Neural progenitor cell (in vitro differentiated cells): ENCODE data around the gene MTFR1L. TPM values are rescaled to one million over a fixed set of nuclear protein-coding genes. Genes with fewer than 3 reads are reported as not detected.

Experiments
- DNase-seq: peaks from one replicate; pipeline ENCODE4 v3.0.0-alpha.2; 2016; ENCODE audit warnings: low spot score
- H2AFZ ChIP-seq: fragments of 200-600 bp; sonication (generic); replicated peaks from 2 replicates; pipeline ENCODE4 v1.6.1; 2016; ENCODE audit warnings: antibody characterized with exemption
- H3F3A ChIP-seq: fragments of 200-600 bp; sonication (generic); 2 replicates; pipeline ENCODE4 v1.6.1; 2016; ENCODE audit warnings: antibody characterized with exemption, low read depth
- H3K27ac ChIP-seq: fragments of 200-600 bp; sonication (generic); 2 replicates; pipeline ENCODE4 v1.5.1; 2016; ENCODE audit warnings: mild to moderate bottlenecking
- H3K27me3 ChIP-seq: fragments of 200-600 bp; sonication (generic); 2 replicates; pipeline ENCODE4 v1.6.1; 2016; ENCODE audit warnings: mild to moderate bottlenecking, moderate library complexity
- H3K36me3 ChIP-seq: fragments of 200-600 bp; sonication (generic); 2 replicates; pipeline ENCODE4 v1.5.1; 2016
- H3K4me1 ChIP-seq: fragments of 200-600 bp; sonication (generic); 2 replicates; pipeline ENCODE4 v1.6.1; 2016; ENCODE audit warnings: mixed run types
- H3K4me2 ChIP-seq: fragments of 200-600 bp; sonication (generic); 2 replicates; pipeline ENCODE4 v1.6.1; 2016
- H3K4me3 ChIP-seq: fragments of 200-600 bp; sonication (generic); 2 replicates; pipeline ENCODE4 v1.5.1; 2016
- H3K79me2 ChIP-seq: fragments of 200-600 bp; sonication (generic); 2 replicates; pipeline ENCODE4 v1.6.1; 2016; ENCODE audit warnings: low read depth
- H3K9ac ChIP-seq: fragments of 200-600 bp; sonication (generic); 2 replicates; pipeline ENCODE4 v1.6.1; 2016
- H3K9me3 ChIP-seq: fragments of 200-600 bp; sonication (generic); 2 replicates; pipeline ENCODE4 v1.5.1; 2016; ENCODE audit warnings: low read depth
- H4K20me1 ChIP-seq: fragments of 200-600 bp; sonication (generic); 2 replicates; pipeline ENCODE4 v1.6.1; 2016; ENCODE audit warnings: low read depth
- H3K27ac Mint-ChIP-seq: 3 replicates; pipeline ENCODE4 v1.8.0; 2021; ENCODE audit warnings: mixed read lengths
- H3K27me3 Mint-ChIP-seq: 2 replicates; pipeline ENCODE4 v1.8.0; 2022; ENCODE audit warnings: low read depth, mild to moderate bottlenecking, inconsistent platforms, moderate library complexity, mixed read lengths; ENCODE audit not compliant: insufficient read depth
- H3K36me3 Mint-ChIP-seq: 3 replicates; pipeline ENCODE4 v1.8.0; 2021; ENCODE audit warnings: mixed read lengths
- H3K4me1 Mint-ChIP-seq: 3 replicates; pipeline ENCODE4 v1.8.0; 2021; ENCODE audit warnings: mixed read lengths
- H3K4me3 Mint-ChIP-seq: 3 replicates; pipeline ENCODE4 v1.8.0; 2021; ENCODE audit warnings: mild to moderate bottlenecking, moderate library complexity, mixed read lengths
- H3K9me3 Mint-ChIP-seq: 3 replicates; pipeline ENCODE4 v1.8.0; 2020; ENCODE audit warnings: mixed read lengths
- CTCF ChIP-seq: fragments of 200-600 bp; sonication (generic); IDR thresholded peaks from 2 replicates; pipeline ENCODE4 v1.5.1; 2017; ENCODE audit warnings: antibody characterized with exemption, mild to moderate bottlenecking
- EZH2 ChIP-seq: fragments of 200-600 bp; sonication (generic); IDR thresholded peaks from 2 replicates; pipeline ENCODE4 v1.6.1; 2017; ENCODE audit warnings: antibody characterized with exemption, mild to moderate bottlenecking, moderate library complexity
- EZH2phosphoT487 ChIP-seq: fragments of 200-600 bp; sonication (generic); IDR thresholded peaks from 2 replicates; pipeline ENCODE4 v1.6.1; 2017; ENCODE audit warnings: antibody characterized with exemption
- total RNA-seq: library from RNA; depleted of rRNA; stranded (reverse); fragments of >200 nt; gene quantifications from 2 replicates; pipeline ENCODE4 v1.2.3, GENCODE V29; 2015; ENCODE audit warnings: low replicate concordance

MTFR1L gene
- total RNA-seq, 1 donor from 2014 or later, result 20.7 TPM

- H3K27ac ChIP-seq, result no peak overlapping the region
- Mint-ChIP-seq H3K27me3 (peaks cover 3% of the 10 kb centered on the region), H3K4me3 (no peak overlapping the region), H3K4me1 (peaks cover 14% of the 10 kb centered on the region), H3K9me3 (no peaks in the 10 kb centered on the region), H3K27ac (no peak overlapping the region), H3K36me3 (peaks cover 14% of the 10 kb centered on the region)
- no peak for DNase-seq
- peaks cover 5% of the 10 kb centered on the region for H3K79me2 ChIP-seq
- no peak overlapping the region for H2AFZ ChIP-seq
- no peaks in the 10 kb centered on the region for H3K36me3 ChIP-seq
- no peaks in the 10 kb centered on the region for H3K27me3 ChIP-seq
- H4K20me1 ChIP-seq, result peaks cover 7% of the 10 kb centered on the region
- H3K4me1 ChIP-seq, result peaks cover 6% of the 10 kb centered on the region
- TF ChIP-seq CTCF (no peak), EZH2phosphoT487 (no peak), EZH2 (no peak)
- H3K9me3 ChIP-seq, result no peaks in the 10 kb centered on the region
- H3K4me3 ChIP-seq, result no peak overlapping the region
- peaks cover 16% of the 10 kb centered on the region for H3F3A ChIP-seq
- H3K4me2 ChIP-seq, result no peak overlapping the region
- H3K9ac ChIP-seq, result no peak overlapping the region
Observed at GRCh38 chr1:25813734-25814471, 5.9 kb upstream of the MTFR1L start.

GRCh38 chr1:25814549-25815087, 5.1 kb upstream of the MTFR1L start:
- DNase-seq, result no peak
- Histone ChIP-seq H3K9me3 (no peaks in the 10 kb centered on the region), H3K4me2 (no peak overlapping the region), H3K27me3 (no peaks in the 10 kb centered on the region), H3K79me2 (peaks cover 7% of the 10 kb centered on the region), H2AFZ (no peak overlapping the region), H3K36me3 (no peaks in the 10 kb centered on the region), H3K9ac (no peak overlapping the region), H3K4me1 (peaks cover 7% of the 10 kb centered on the region), H3K4me3 (no peak overlapping the region), H3F3A (peaks cover 16% of the 10 kb centered on the region), H4K20me1 (peaks cover 7% of the 10 kb centered on the region), H3K27ac (no peak overlapping the region)
- no peak for TF ChIP-seq CTCF
- TF ChIP-seq EZH2, result no peak
- TF ChIP-seq EZH2phosphoT487, result no peak
- H3K9me3 Mint-ChIP-seq, result no peaks in the 10 kb centered on the region
- H3K4me1 Mint-ChIP-seq, result peaks cover 20% of the 10 kb centered on the region
- no peak overlapping the region for H3K4me3 Mint-ChIP-seq
- H3K27me3 Mint-ChIP-seq, result peaks cover 5% of the 10 kb centered on the region
- no peak overlapping the region for H3K27ac Mint-ChIP-seq
- H3K36me3 Mint-ChIP-seq, result peaks cover 13% of the 10 kb centered on the region

- peaks cover 5% of the 10 kb centered on the region for H3K27me3 Mint-ChIP-seq
- Histone ChIP-seq H3K27me3 (no peaks in the 10 kb centered on the region), H3K4me3 (no peak overlapping the region), H3K79me2 (peaks cover 7% of the 10 kb centered on the region), H4K20me1 (peaks cover 5% of the 10 kb centered on the region), H3K4me1 (peaks cover 7% of the 10 kb centered on the region), H3K9ac (no peak overlapping the region), H3K9me3 (no peaks in the 10 kb centered on the region), H3K27ac (no peak overlapping the region), H3F3A (peaks cover 20% of the 10 kb centered on the region), H3K36me3 (no peaks in the 10 kb centered on the region), H2AFZ (no peak overlapping the region), H3K4me2 (no peak overlapping the region)
- peaks cover 18% of the 10 kb centered on the region for H3K4me1 Mint-ChIP-seq
- H3K9me3 Mint-ChIP-seq, result no peaks in the 10 kb centered on the region
- no peak for DNase-seq
- H3K27ac Mint-ChIP-seq, result no peak overlapping the region
- H3K36me3 Mint-ChIP-seq, result peaks cover 12% of the 10 kb centered on the region
- no peak overlapping the region for H3K4me3 Mint-ChIP-seq
- no peak for TF ChIP-seq CTCF
- TF ChIP-seq EZH2phosphoT487, result no peak
- no peak for TF ChIP-seq EZH2
Observed at GRCh38 chr1:25815208-25816111, 4.3 kb upstream of the MTFR1L start.
